IMR-90 (cell line): ENCODE results near the gene CAMKMT. TPM values are rescaled to one million over a fixed set of nuclear protein-coding genes. Genes with fewer than 3 reads are reported as not detected.

Experiments
- ATAC-seq: fragments of 200-7000 bp; cut with Tn5 transposase; 2 replicates; pipeline ENCODE4 v1.9.1; 2020; ENCODE audit warnings: low read depth, mild to moderate bottlenecking, moderate library complexity
- BruUV-seq: library from RNA; stranded (reverse); fragments of 400-500 nt; replicated peaks from 2 replicates; lab custom pipeline; 2021; lab: Mats Ljungman, UMichigan
- CTCF ChIA-PET: fragments of 300-600 bp; formaldehyde crosslinking; extraction: SDS; loops from one replicate; lab custom pipeline; 2021; ENCODE audit warnings: antibody characterized with exemption; lab: Yijun Ruan, JAX
- POLR2A ChIA-PET: fragments of 300-600 bp; sonication (Branson Sonifier 250); formaldehyde crosslinking; loops from one replicate; lab custom pipeline; 2022; ENCODE audit warnings: antibody characterized with exemption; ENCODE audit not compliant: unreplicated experiment; lab: Charles Lee
- DNase-seq: peaks from one replicate; pipeline ENCODE4 v3.0.0; 2013
- H2AFZ ChIP-seq: replicated peaks from 2 replicates; pipeline ENCODE3; 2013; ENCODE audit warnings: low read length, mild to moderate bottlenecking; ENCODE audit not compliant: poor library complexity
- H2AK5ac ChIP-seq: 2 replicates; pipeline ENCODE4 v1.6.1; 2013; ENCODE audit warnings: low read depth, low read length, inconsistent platforms
- H2AK9ac ChIP-seq: replicated peaks from 2 replicates; pipeline ENCODE3; 2013; ENCODE audit warnings: mild to moderate bottlenecking, low read depth, low read length, moderate library complexity; ENCODE audit not compliant: poor library complexity
- H2BK120ac ChIP-seq: 2 replicates; pipeline ENCODE4 v1.6.1; 2013; ENCODE audit warnings: low read depth, low read length, inconsistent platforms
- H2BK15ac ChIP-seq: 3 replicates; pipeline ENCODE4 v1.6.1; 2013; ENCODE audit warnings: low read depth, low read length, inconsistent platforms
- H2BK20ac ChIP-seq: 2 replicates; pipeline ENCODE4 v1.6.1; 2013; ENCODE audit warnings: low read depth, mild to moderate bottlenecking, inconsistent platforms, low read length, moderate library complexity
- H2BK5ac ChIP-seq: 2 replicates; pipeline ENCODE4 v1.6.1; 2013; ENCODE audit warnings: mild to moderate bottlenecking, low read depth, low read length, inconsistent platforms; ENCODE audit not compliant: poor library complexity, severe bottlenecking
- H3K14ac ChIP-seq: replicated peaks from 2 replicates; pipeline ENCODE4 v1.6.1; 2013; ENCODE audit warnings: low read depth, low read length, inconsistent platforms
- H3K18ac ChIP-seq: 2 replicates; pipeline ENCODE4 v1.6.1; 2013; ENCODE audit warnings: low read depth, low read length, control low read depth
- H3K23ac ChIP-seq: 2 replicates; pipeline ENCODE4 v1.6.1; 2013; ENCODE audit warnings: low read depth, low read length, inconsistent platforms
- H3K27ac ChIP-seq: 2 replicates; pipeline ENCODE4 v1.5.1; 2013; ENCODE audit warnings: mild to moderate bottlenecking, control low read depth, low read length; ENCODE audit not compliant: insufficient read depth
- H3K27me3 ChIP-seq: 2 replicates; pipeline ENCODE4 v1.6.1; 2013; ENCODE audit warnings: low read length; ENCODE audit not compliant: control insufficient read depth, insufficient read depth
- H3K36me3 ChIP-seq: 2 replicates; pipeline ENCODE4 v1.6.1; 2013; ENCODE audit warnings: low read length, mixed read lengths; ENCODE audit not compliant: control insufficient read depth, insufficient read depth
- H3K4ac ChIP-seq: 2 replicates; pipeline ENCODE4 v1.6.1; 2013; ENCODE audit warnings: low read depth, low read length, inconsistent platforms
- H3K4me1 ChIP-seq: 2 replicates; pipeline ENCODE4 v1.6.1; 2013; ENCODE audit warnings: low read length, mixed read lengths; ENCODE audit not compliant: control insufficient read depth, insufficient read depth
- H3K4me2 ChIP-seq: 2 replicates; pipeline ENCODE4 v1.6.1; 2013; ENCODE audit warnings: low read depth, mild to moderate bottlenecking, control low read depth, low read length, moderate library complexity
- H3K4me3 ChIP-seq: 2 replicates; pipeline ENCODE4 v1.5.1; 2013; ENCODE audit warnings: low read depth, mild to moderate bottlenecking, control low read depth, low read length, moderate library complexity; ENCODE audit not compliant: insufficient read depth
- H3K56ac ChIP-seq: 2 replicates; pipeline ENCODE4 v1.6.1; 2013; ENCODE audit warnings: low read length, inconsistent platforms; ENCODE audit not compliant: insufficient read depth; ENCODE audit errors: extremely low read depth
- H3K79me1 ChIP-seq, 2 experiments: 2 replicates each; pipeline ENCODE4 v1.6.1; 2013; ENCODE audit warnings: low read length in 2 of 2, inconsistent platforms in 1 of 2, low read depth in 1 of 2
- H3K9ac ChIP-seq: 2 replicates; pipeline ENCODE4 v1.6.1; 2013; ENCODE audit warnings: low read depth, low read length, control low read depth
- H3K9me1 ChIP-seq: 2 replicates; pipeline ENCODE4 v1.6.1; 2013; ENCODE audit warnings: low read length, inconsistent platforms; ENCODE audit not compliant: insufficient read depth
- H3K9me3 ChIP-seq: 2 replicates; pipeline ENCODE4 v1.6.1; 2013; ENCODE audit warnings: low read length; ENCODE audit not compliant: control insufficient read depth, insufficient read depth
- H4K20me1 ChIP-seq: 2 replicates; pipeline ENCODE4 v1.6.1; 2013; ENCODE audit warnings: low read length, inconsistent platforms; ENCODE audit not compliant: insufficient read depth
- H4K5ac ChIP-seq: 2 replicates; pipeline ENCODE4 v1.6.1; 2013; ENCODE audit warnings: mild to moderate bottlenecking, low read depth, low read length, control low read depth
- H4K8ac ChIP-seq, 2 experiments: 2 replicates each; pipeline ENCODE4 v1.6.1; 2013; ENCODE audit warnings: low read depth in 2 of 2, low read length in 2 of 2, control low read depth in 1 of 2, inconsistent platforms in 1 of 2
- H4K91ac ChIP-seq: 2 replicates; pipeline ENCODE4 v1.6.1; 2013; ENCODE audit warnings: low read depth, low read length, inconsistent platforms; ENCODE audit not compliant: insufficient read depth
- POLR2A ChIP-seq: IDR thresholded peaks from 2 replicates; pipeline ENCODE4 v1.6.1; 2012; ENCODE audit warnings: mild to moderate bottlenecking, low read depth, low read length
- RCOR1 ChIP-seq: IDR thresholded peaks from 2 replicates; pipeline ENCODE4 v1.6.1; 2012; ENCODE audit warnings: mild to moderate bottlenecking, low read length, improper control_type of control experiment; ENCODE audit not compliant: insufficient replicate concordance
- USF2 ChIP-seq: fragments of 150-350 bp; IDR thresholded peaks from 2 replicates; pipeline ENCODE4 v1.6.1; 2017; ENCODE audit warnings: mild to moderate bottlenecking, antibody characterized with exemption, low read length, low read depth
- WGBS, 2 experiments: methylation state at CpG; one replicate each; pipeline versions ENCODE4 v1.1.5 to v1.1.7; 2013; ENCODE audit warnings: missing lambda C conversion rate in 2 of 2; ENCODE audit not compliant: insufficient read length in 1 of 2; ENCODE audit errors: extremely low coverage in 2 of 2; 5-methylcytosine and 5-hydroxymethylcytosine counted together
- dilution Hi-C: fragments of 300-500 bp; cut with HindIII; formaldehyde crosslinking; loops from one replicate; pipeline ENCODE4 v1.14.3; 2018; ENCODE audit warnings: low sequenced_read_pairs; ENCODE audit not compliant: unreplicated experiment
- in situ Hi-C: fragments of 300-500 bp; cut with MboI; formaldehyde crosslinking; loops from 3 replicates; pipeline ENCODE4 v1.14.3; 2019; ENCODE audit warnings: low sequenced_read_pairs, inconsistent platforms, mixed read lengths
- intact Hi-C: fragments of 100-400 bp; cut with micrococcal nuclease; formaldehyde crosslinking; loops from 2 replicates; pipeline ENCODE4 v1.10.0; 2022
- polyA plus RNA-seq, 3 experiments: library from polyadenylated mRNA; depleted of rRNA; stranded (reverse); fragments of >200 nt; gene quantifications; 2 replicates each; pipeline ENCODE4 v1.2.3, GENCODE V29; 2012; ENCODE audit warnings: low replicate concordance in 1 of 3
- total RNA-seq: library from RNA; depleted of rRNA; stranded (reverse); fragments of >200 nt; gene quantifications from 2 replicates; pipeline ENCODE4 v1.2.3, GENCODE V29; 2012

Gene CAMKMT
- total and polyA plus RNA-seq, 2 of the 4 experiments (the other 2 are of a cell fraction): 4.4 to 6.8 TPM

- Histone ChIP-seq H3K4ac (no peak overlapping the region), H3K23ac (no peak overlapping the region), H3K56ac (no peak overlapping the region), H3K9ac (no peak overlapping the region), H3K4me1 (no peaks in the 10 kb centered on the region), H3K36me3 (no peaks in the 10 kb centered on the region), H3K9me3 (no peaks in the 10 kb centered on the region), H3K18ac (no peak overlapping the region), H3K27me3 (peaks cover 2% of the 10 kb centered on the region; the same call in 1 of the 2 replicates), H4K91ac (no peak overlapping the region), H4K5ac (no peak overlapping the region), H2BK20ac (no peak overlapping the region), H3K14ac (no peak overlapping the region), H4K8ac (no peak overlapping the region), H3K27ac (no peak overlapping the region), H3K4me3 (no peak overlapping the region), H2AK5ac (no peak overlapping the region), H2BK15ac (no peak overlapping the region), H2AK9ac (no peak overlapping the region), H2BK5ac (no peak overlapping the region), H4K20me1 (no peaks in the 10 kb centered on the region), H2BK120ac (no peak overlapping the region), H2AFZ (no peak overlapping the region), H3K9me1 (no peaks in the 10 kb centered on the region), H3K79me1 (no peaks in the 10 kb centered on the region), H3K4me2 (peak overlapping the region; percentile 45)
- no TSS peak for BruUV-seq
- ChIA-PET CTCF (interaction anchor here (0.7 to 1.2 kb wide), 2 partner anchors 16 to 30 kb away, joined by 3 read pairs; no protein-coding TSS in a partner anchor), POLR2A (no interaction called here)
- in situ Hi-C loops (no loop called here), intact Hi-C loops (no loop called here), dilution Hi-C loops (no loop called here)
- no peak for DNase-seq
- no CpG with 5 or more reads among the region's 3 CpGs for WGBS, 2 experiments
- TF ChIP-seq USF2 (no peak), POLR2A (no peak), RCOR1 (no peak)
- no peak for ATAC-seq
These were observed 255.0 kb downstream of the CAMKMT start for GRCh38 chr2:44616667-44617155.
